Measurements from ENCODE around the gene CEP41. TPM values are rescaled to one million over a fixed set of nuclear protein-coding genes. Genes with fewer than 3 reads are reported as not detected.

Gene CEP41
- total RNA-seq, 2 experiments from 2014 or later, result 3.3 to 4.8 TPM

DNA sequence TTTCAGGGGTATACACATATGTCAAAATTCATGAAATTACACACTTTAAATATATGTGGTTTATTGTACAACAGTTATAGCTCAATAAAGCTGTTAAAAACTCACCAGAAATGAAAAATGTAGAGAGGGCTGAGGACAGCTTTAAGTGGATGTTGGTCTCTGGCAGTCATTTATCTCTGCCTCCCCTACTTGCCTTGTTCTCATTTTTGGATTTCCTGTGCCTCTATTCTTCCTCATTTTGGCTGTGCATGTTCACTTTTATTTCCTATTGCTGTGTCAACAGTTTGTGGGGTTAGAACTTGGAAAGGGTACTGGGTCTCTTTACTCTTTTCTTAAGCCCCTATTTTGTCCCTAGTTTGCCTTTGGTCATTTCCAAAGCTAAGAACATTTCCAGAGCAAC lies 32.5 kb upstream of the CEP41 start:
- intact Hi-C loops (cut with DNase I, micrococcal nuclease), result no loop called here
- no peak overlapping the region for H3K4me3 ChIP-seq (ENCODE audit: low read length)

DNA sequence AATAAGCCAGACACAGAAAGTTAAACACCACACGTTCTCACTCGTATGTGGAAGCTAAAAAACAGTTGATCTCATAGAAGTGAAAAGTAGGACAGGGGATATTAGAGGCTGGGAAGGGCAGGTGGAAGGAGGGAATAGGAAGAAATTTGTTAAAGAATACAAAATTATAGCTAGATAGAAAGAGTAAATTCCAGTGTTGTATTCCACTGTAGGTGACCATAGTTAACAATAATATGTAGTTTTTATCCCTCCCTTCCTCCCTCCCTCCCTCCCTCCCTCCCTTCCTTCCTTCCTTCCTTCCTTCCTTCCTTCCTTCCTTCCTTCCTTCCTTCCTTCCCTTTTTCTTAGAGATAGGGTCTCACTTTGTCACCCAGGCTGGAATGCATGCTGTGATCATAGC lies 31.2 kb upstream of the CEP41 start:
- no peak overlapping the region for H3K4me3 Mint-ChIP-seq
- no peak overlapping the region for H3K27ac Mint-ChIP-seq
- intact Hi-C loops (cut with DNase I, micrococcal nuclease), result no loop called here

More for the DNA sequence above, 32.5 kb upstream of the CEP41 start:
- Mint-ChIP-seq H3K27ac (no peak overlapping the region), H3K27me3 (no peaks in the 10 kb centered on the region), H3K4me1 (ENCODE audit: low read depth) (peaks cover 5% of the 10 kb centered on the region), H3K9me3 (no peaks in the 10 kb centered on the region), H3K4me3 (no peak overlapping the region), H3K36me3 (ENCODE audit: low read depth) (no peaks in the 10 kb centered on the region)
- ChIA-PET POLR2A (no interaction called here), CTCF (interaction anchor here (1.0 kb wide), 1 partner anchor 46 kb away, joined by 3 read pairs; no protein-coding TSS in a partner anchor)
- Histone ChIP-seq H3K9me3 (ENCODE audit: control insufficient read depth in 1 of 2, insufficient read depth in 1 of 2, low read length in 2 of 2) (no peaks in the 10 kb centered on the region), H3K4me1 (ENCODE audit: insufficient read depth, low read length) (no peaks in the 10 kb centered on the region), H3K27me3 (ENCODE audit: control insufficient read depth in 1 of 2, insufficient read depth in 2 of 2, low read length in 2 of 2) (peaks cover 0 to 5% of the 10 kb centered on the region in 2 experiments), H3K27ac (ENCODE audit: low read depth in 1 of 2, low read length in 2 of 2) (no peak overlapping the region), H3K36me3 (ENCODE audit: insufficient read depth, low read length) (no peaks in the 10 kb centered on the region)
- peak in 1 of 14 experiments; percentile 9 for DNase-seq
- no peak for ATAC-seq (ENCODE audit: poor library complexity)
- TF ChIP-seq, protein P1, sequence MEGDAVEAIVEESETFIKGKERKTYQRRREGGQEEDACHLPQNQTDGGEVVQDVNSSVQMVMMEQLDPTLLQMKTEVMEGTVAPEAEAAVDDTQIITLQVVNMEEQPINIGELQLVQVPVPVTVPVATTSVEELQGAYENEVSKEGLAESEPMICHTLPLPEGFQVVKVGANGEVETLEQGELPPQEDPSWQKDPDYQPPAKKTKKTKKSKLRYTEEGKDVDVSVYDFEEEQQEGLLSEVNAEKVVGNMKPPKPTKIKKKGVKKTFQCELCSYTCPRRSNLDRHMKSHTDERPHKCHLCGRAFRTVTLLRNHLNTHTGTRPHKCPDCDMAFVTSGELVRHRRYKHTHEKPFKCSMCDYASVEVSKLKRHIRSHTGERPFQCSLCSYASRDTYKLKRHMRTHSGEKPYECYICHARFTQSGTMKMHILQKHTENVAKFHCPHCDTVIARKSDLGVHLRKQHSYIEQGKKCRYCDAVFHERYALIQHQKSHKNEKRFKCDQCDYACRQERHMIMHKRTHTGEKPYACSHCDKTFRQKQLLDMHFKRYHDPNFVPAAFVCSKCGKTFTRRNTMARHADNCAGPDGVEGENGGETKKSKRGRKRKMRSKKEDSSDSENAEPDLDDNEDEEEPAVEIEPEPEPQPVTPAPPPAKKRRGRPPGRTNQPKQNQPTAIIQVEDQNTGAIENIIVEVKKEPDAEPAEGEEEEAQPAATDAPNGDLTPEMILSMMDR (IDR thresholded peaks at IDR 0.05), result no peak

DNA sequence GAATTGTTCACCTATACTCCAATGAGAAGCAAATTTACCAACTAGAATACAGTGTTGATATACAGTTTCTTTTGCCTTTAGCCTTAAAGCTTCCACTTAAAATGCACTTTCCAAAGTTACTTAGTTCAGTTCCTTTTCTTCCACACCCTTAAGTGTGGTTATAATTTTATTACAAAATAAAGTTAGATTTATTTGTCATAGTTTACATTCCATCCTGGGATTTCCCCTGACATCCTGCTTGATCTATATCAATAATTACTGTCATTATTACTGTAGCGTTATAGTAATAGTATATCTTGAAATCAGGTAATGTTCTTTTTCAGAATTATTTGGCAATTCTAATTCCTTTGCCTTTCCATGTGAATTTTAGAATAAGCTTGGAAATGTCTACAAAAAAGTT lies 27.8 kb upstream of the CEP41 start:
- Mint-ChIP-seq H3K27ac (no peak overlapping the region), H3K4me3 (no peak overlapping the region), H3K27me3 (no peaks in the 10 kb centered on the region), H3K4me1 (ENCODE audit: low read depth) (peaks cover 4% of the 10 kb centered on the region), H3K9me3 (no peaks in the 10 kb centered on the region), H3K36me3 (ENCODE audit: low read depth) (no peaks in the 10 kb centered on the region)
- no peaks in the 10 kb centered on the region for H3K4me1 ChIP-seq (ENCODE audit: insufficient read depth, low read length)
- H3K4me3 ChIP-seq (ENCODE audit: low read length), result no peak overlapping the region
- no peaks in the 10 kb centered on the region for H3K36me3 ChIP-seq (ENCODE audit: insufficient read depth, low read length)
- ATAC-seq (ENCODE audit: poor library complexity), result no peak
- TF ChIP-seq, protein P1 (IDR thresholded peaks at IDR 0.05), result no peak
- H3K27me3 ChIP-seq (ENCODE audit: control insufficient read depth in 1 of 2, insufficient read depth in 2 of 2, low read length in 2 of 2), result peaks cover 0 to 3% of the 10 kb centered on the region in 2 experiments
- intact Hi-C loops (cut with DNase I, micrococcal nuclease), result no loop called here
- DNase-seq, result no peak
- ChIA-PET CTCF (no interaction called here), POLR2A (no interaction called here)
- H3K27ac ChIP-seq (ENCODE audit: low read depth in 1 of 2, low read length in 2 of 2), result no peak overlapping the region
- no peaks in the 10 kb centered on the region for H3K9me3 ChIP-seq (ENCODE audit: control insufficient read depth in 1 of 2, insufficient read depth in 1 of 2, low read length in 2 of 2)

More for the DNA sequence above, 31.2 kb upstream of the CEP41 start:
- Histone ChIP-seq H3K27ac (ENCODE audit: low read depth in 1 of 2, low read length in 2 of 2) (no peak overlapping the region), H3K4me3 (ENCODE audit: low read length) (no peak overlapping the region), H3K36me3 (ENCODE audit: insufficient read depth, low read length) (no peaks in the 10 kb centered on the region), H3K27me3 (ENCODE audit: control insufficient read depth in 1 of 2, insufficient read depth in 2 of 2, low read length in 2 of 2) (peaks cover 0 to 5% of the 10 kb centered on the region in 2 experiments), H3K9me3 (ENCODE audit: control insufficient read depth in 1 of 2, insufficient read depth in 1 of 2, low read length in 2 of 2) (no peaks in the 10 kb centered on the region), H3K4me1 (ENCODE audit: insufficient read depth, low read length) (no peaks in the 10 kb centered on the region)
- no peaks in the 10 kb centered on the region for H3K27me3 Mint-ChIP-seq
- peaks cover 5% of the 10 kb centered on the region for H3K4me1 Mint-ChIP-seq (ENCODE audit: low read depth)
- TF ChIP-seq, protein P1 (IDR thresholded peaks at IDR 0.05), result no peak
- ChIA-PET CTCF (interaction anchor here (0.7 kb wide), 1 partner anchor 24 kb away, joined by 3 read pairs; no protein-coding TSS in a partner anchor), POLR2A (no interaction called here)
- no peak for ATAC-seq (ENCODE audit: poor library complexity)
- H3K36me3 Mint-ChIP-seq (ENCODE audit: low read depth), result no peaks in the 10 kb centered on the region
- DNase-seq, result no peak
- no peaks in the 10 kb centered on the region for H3K9me3 Mint-ChIP-seq
